HepG2 (cell line): ENCODE measurements around the gene PYY. TPM values are rescaled to one million over a fixed set of nuclear protein-coding genes. Genes with fewer than 3 reads are reported as not detected.

Experiments used
- ATAC-seq: fragments of 200-7000 bp; cut with Tn5 transposase; 3 replicates; pipeline ENCODE4 v1.9.1; 2020; ENCODE audit warnings: mild to moderate bottlenecking, moderate library complexity
- BruUV-seq: library from RNA; stranded (reverse); fragments of 400-500 nt; replicated peaks from 2 replicates; lab custom pipeline; 2021; lab: Mats Ljungman, UMichigan
- CTCF ChIA-PET: fragments of 300-600 bp; formaldehyde crosslinking; extraction: SDS; loops from one replicate; lab custom pipeline; 2021; ENCODE audit warnings: low total read pairs, inconsistent platforms, low intra/inter-chr PET ratio; lab: Yijun Ruan, JAX
- POLR2A ChIA-PET: fragments of 350-600 bp; sonication (Branson Sonifier 250); formaldehyde crosslinking; loops from one replicate; lab custom pipeline; 2020; ENCODE audit warnings: antibody characterized with exemption, inconsistent platforms; lab: Yijun Ruan, JAX
- DNase-seq: peaks from one replicate; pipeline ENCODE4 v3.0.0-alpha.2; 2015; ENCODE audit warnings: low spot score
- FAIRE-seq: peaks from 3 replicates; lab custom pipeline; 2011; peaks lifted over from hg19 to GRCh38; lab: Jason Lieb, UNC
- H2AFZ ChIP-seq: one replicate; pipeline ENCODE4 v1.6.1; 2011; ENCODE audit warnings: low read length, inconsistent platforms
- H3K27ac ChIP-seq: fragments of 300-600 bp; 3 replicates; pipeline ENCODE4 v1.8.0; 2011; ENCODE audit warnings: mixed run types, mild to moderate bottlenecking, mixed read lengths, low read length, inconsistent platforms; ENCODE audit not compliant: insufficient read depth; ENCODE audit errors: extremely low read length
- H3K27me3 ChIP-seq, 2 experiments: fragments of 200-600 bp in 1 of 2; 2 replicates in 1 of 2; 3 replicates in 1 of 2; pipeline versions ENCODE4 v1.6.0 to v1.8.0; 2011; ENCODE audit warnings: low read length in 2 of 2, mild to moderate bottlenecking in 2 of 2, moderate library complexity in 2 of 2, inconsistent platforms in 1 of 2; ENCODE audit not compliant: insufficient read depth in 2 of 2, control insufficient read depth in 1 of 2
- H3K36me3 ChIP-seq, 2 experiments: fragments of 200-600 bp in 1 of 2; replicated peaks in 1 of 2; 2 replicates in 1 of 2; 3 replicates in 1 of 2; pipeline versions ENCODE4 v1.5.1 to v1.8.0; 2011; ENCODE audit warnings: low read length in 2 of 2, inconsistent platforms in 1 of 2; ENCODE audit not compliant: insufficient read depth in 2 of 2, control insufficient read depth in 1 of 2
- H3K4me1 ChIP-seq: 2 replicates; pipeline ENCODE4 v1.5.1; 2012; ENCODE audit warnings: low read length, inconsistent platforms; ENCODE audit not compliant: insufficient read depth
- H3K4me2 ChIP-seq: 2 replicates; pipeline ENCODE4 v1.6.0; 2011; ENCODE audit warnings: low read depth, low read length, inconsistent platforms
- H3K4me3 ChIP-seq, 3 experiments: fragments of 200-600 bp in 1 of 3; sonication (generic), shearing (Covaris generic) in 1 of 3; replicated peaks in 1 of 3; 2 replicates each; pipeline ENCODE4 v1.5.1; 2011 to 2016; ENCODE audit warnings: low read length in 3 of 3, inconsistent platforms in 2 of 3, low read depth in 2 of 3, mild to moderate bottlenecking in 2 of 3, control low read depth in 1 of 3, mixed read lengths in 1 of 3; ENCODE audit not compliant: insufficient read depth in 1 of 3
- H3K79me2 ChIP-seq: one replicate; pipeline ENCODE4 v1.6.1; 2011; ENCODE audit warnings: low read length, inconsistent platforms; ENCODE audit not compliant: insufficient read depth
- H3K9ac ChIP-seq: 2 replicates; pipeline ENCODE4 v1.6.0; 2011; ENCODE audit warnings: mild to moderate bottlenecking, low read depth, low read length, inconsistent platforms; ENCODE audit not compliant: insufficient read depth
- H3K9me3 ChIP-seq: 2 replicates; pipeline ENCODE4 v1.5.1; 2012; ENCODE audit warnings: mild to moderate bottlenecking, low read length
- H4K20me1 ChIP-seq: 2 replicates; pipeline ENCODE4 v1.6.0; 2011; ENCODE audit warnings: inconsistent platforms, mild to moderate bottlenecking, low read length, moderate library complexity; ENCODE audit not compliant: insufficient read depth
- BCL6 ChIP-seq: IDR thresholded peaks from 2 replicates; pipeline ENCODE4 v1.6.1; 2016; ENCODE audit warnings: missing genetic modification reagents, missing compliant biosample characterization
- REL ChIP-seq: sonication (generic); formaldehyde crosslinking; conservative IDR thresholded peaks from 2 replicates; pipeline ENCODE4 v1.8.0; 2022; ENCODE audit warnings: mild to moderate bottlenecking, missing genetic modification reagents, moderate library complexity
- RELA ChIP-seq: sonication (generic); formaldehyde crosslinking; IDR thresholded peaks from 2 replicates; pipeline ENCODE4 v1.4.0; 2020; ENCODE audit warnings: missing genetic modification reagents
- SNAI1 ChIP-seq: sonication (generic); formaldehyde crosslinking; IDR thresholded peaks from 2 replicates; pipeline ENCODE4 v1.5.0; 2020; ENCODE audit warnings: mild to moderate bottlenecking, missing genetic modification reagents, borderline replicate concordance
- ZNF33A ChIP-seq: sonication (generic); formaldehyde crosslinking; IDR thresholded peaks from 2 replicates; pipeline ENCODE4 v1.5.1; 2020; ENCODE audit warnings: missing genetic modification reagents, mild to moderate bottlenecking, moderate library complexity, borderline replicate concordance
- ZNF850 ChIP-seq: sonication (generic); formaldehyde crosslinking; conservative IDR thresholded peaks from 2 replicates; pipeline ENCODE4 v1.9.0; 2021; ENCODE audit warnings: mild to moderate bottlenecking, missing genetic modification reagents
- WGBS: methylation state at CpG from one replicate; pipeline ENCODE4 v1.1.6; 2017; ENCODE audit warnings: low lambda C conversion rate; 5-methylcytosine and 5-hydroxymethylcytosine counted together
- in situ Hi-C: cut with HindIII; loops from 2 replicates; pipeline ENCODE4 v1.10.0; 2017; ENCODE audit warnings: low pct_unique_long_range_greater_than_20kb; ENCODE audit not compliant: extremely low pct_ligation_motif_present
- intact Hi-C: fragments of 100-400 bp; cut with micrococcal nuclease; formaldehyde crosslinking; loops from one replicate; pipeline ENCODE4 v1.10.0; 2022; ENCODE audit not compliant: unreplicated experiment
- polyA plus RNA-seq, 8 experiments: library from polyadenylated mRNA; depleted of rRNA in 3 of 8; stranded (reverse) in 7 of 8; unstranded in 1 of 8; fragments of >200 nt; fragmentation: Illumina TruSeq in 4 of 8; extraction: Trizol in 4 of 8; gene quantifications; 2 replicates each; pipeline versions ENCODE4 v1.2.1 to v1.2.3, GENCODE V29; 2011 to 2016; ENCODE audit warnings: low read depth in 4 of 8, missing spikeins in 1 of 8, mixed read lengths in 1 of 8; ENCODE audit not compliant: insufficient read depth in 1 of 8
- total RNA-seq, 5 experiments: library from RNA; depleted of rRNA; stranded (reverse); fragments of >200 nt; fragmentation: Illumina TruSeq; extraction: Trizol; gene quantifications; 2 replicates each; pipeline ENCODE4 v1.2.3, GENCODE V29; 2016; ENCODE audit warnings: low read depth in 1 of 5
- TF ChIP-seq, protein P1 (sequence below): sonication (generic); formaldehyde crosslinking; IDR thresholded peaks from 2 replicates; pipeline ENCODE4 v1.5.0; 2020; ENCODE audit warnings: mild to moderate bottlenecking, missing genetic modification reagents, borderline replicate concordance
- TF ChIP-seq, protein P2 (sequence below): sonication (generic); formaldehyde crosslinking; IDR thresholded peaks from 2 replicates; pipeline ENCODE4 v1.5.0; 2020; ENCODE audit warnings: missing genetic modification reagents

The PYY gene
- total and polyA plus RNA-seq, 2 of the 13 experiments (the other 11 are each of a cell fraction or from before 2014, with no cell fraction given), result 0.25 TPM; not detected in 1

DNA sequence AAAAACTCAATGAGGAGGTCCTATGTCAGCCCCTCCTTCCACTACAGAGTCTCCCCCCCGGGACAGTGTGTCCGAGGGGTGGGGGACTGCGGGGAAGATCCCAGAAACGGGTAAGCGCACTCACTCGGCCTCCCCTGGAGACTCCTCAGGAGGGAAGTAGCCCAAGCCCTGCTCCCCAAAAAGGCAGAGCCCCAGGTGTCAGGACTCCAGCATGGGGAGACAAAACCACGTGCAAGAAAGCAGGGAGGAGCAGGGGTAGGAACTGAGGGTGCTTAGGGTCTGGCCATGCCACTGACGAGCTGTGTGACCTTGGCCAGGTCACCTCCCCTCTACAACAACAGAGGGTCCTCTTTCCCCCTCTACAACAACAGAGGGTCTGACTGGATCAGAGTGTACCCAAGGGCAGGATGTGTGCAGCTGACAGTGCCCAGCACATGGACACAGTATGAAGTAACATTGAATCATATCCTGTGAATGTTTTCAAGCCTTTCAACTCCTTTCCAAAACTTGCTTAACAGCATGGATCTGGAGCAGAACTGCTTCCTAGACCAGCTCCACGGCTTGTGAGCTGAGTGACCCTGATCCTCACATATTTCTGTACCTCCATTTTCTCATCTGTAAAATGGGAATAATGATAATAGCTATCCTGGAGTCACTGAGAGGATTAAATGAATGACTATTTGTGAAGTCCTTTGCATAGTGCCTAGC lies 48.6 kb upstream of the PYY start:
- no peaks in the 10 kb centered on the region for H3K79me2 ChIP-seq
- H3K36me3 ChIP-seq, result no peaks in the 10 kb centered on the region; a peak in 1 of 5 replicates
- 11% methylated on average over 9 of the region's 9 CpGs for WGBS
- in situ Hi-C loops (no loop called here), intact Hi-C loops (no loop called here)
- peak overlapping the region; percentile 62 for H3K9ac ChIP-seq
- ChIA-PET CTCF (no interaction called here), POLR2A (interaction anchor here (0.6 to 4.5 kb wide), 15 partner anchors 8 to 966 kb away, joined by 3 to 39 read pairs (median 4); partner anchors contain the start of genes C1QL1, HDAC5, LSM12 and TMEM101)
- H3K4me1 ChIP-seq, result peaks cover 70% of the 10 kb centered on the region
- peak overlapping the region; percentile 68 for H3K27ac ChIP-seq
- no peaks in the 10 kb centered on the region for H4K20me1 ChIP-seq
- ATAC-seq, result peak; percentile 26
- no peaks in the 10 kb centered on the region for H3K9me3 ChIP-seq
- H2AFZ ChIP-seq, result no peak overlapping the region
- peak overlapping the region; percentile 88 for H3K4me2 ChIP-seq
- H3K4me3 ChIP-seq, result peak overlapping the region; percentile 18 to 60 (median 36); a peak in 5 of 6 replicates
- FAIRE-seq, result peak; percentile 70
- no TSS peak for BruUV-seq
- no peaks in the 10 kb centered on the region; a peak in 1 of 5 replicates for H3K27me3 ChIP-seq
- peak; percentile 80 for DNase-seq
- TF ChIP-seq BCL6 (peak; percentile 38; the same call in 1 of the 2 replicates), ZNF33A (CRISPR knock-in tag) (no peak), SNAI1 (CRISPR knock-in tag) (no peak), RELA (CRISPR knock-in tag) (no peak), ZNF850 (CRISPR knock-in tag) (no peak), REL (no peak)
- TF ChIP-seq, protein P1, sequence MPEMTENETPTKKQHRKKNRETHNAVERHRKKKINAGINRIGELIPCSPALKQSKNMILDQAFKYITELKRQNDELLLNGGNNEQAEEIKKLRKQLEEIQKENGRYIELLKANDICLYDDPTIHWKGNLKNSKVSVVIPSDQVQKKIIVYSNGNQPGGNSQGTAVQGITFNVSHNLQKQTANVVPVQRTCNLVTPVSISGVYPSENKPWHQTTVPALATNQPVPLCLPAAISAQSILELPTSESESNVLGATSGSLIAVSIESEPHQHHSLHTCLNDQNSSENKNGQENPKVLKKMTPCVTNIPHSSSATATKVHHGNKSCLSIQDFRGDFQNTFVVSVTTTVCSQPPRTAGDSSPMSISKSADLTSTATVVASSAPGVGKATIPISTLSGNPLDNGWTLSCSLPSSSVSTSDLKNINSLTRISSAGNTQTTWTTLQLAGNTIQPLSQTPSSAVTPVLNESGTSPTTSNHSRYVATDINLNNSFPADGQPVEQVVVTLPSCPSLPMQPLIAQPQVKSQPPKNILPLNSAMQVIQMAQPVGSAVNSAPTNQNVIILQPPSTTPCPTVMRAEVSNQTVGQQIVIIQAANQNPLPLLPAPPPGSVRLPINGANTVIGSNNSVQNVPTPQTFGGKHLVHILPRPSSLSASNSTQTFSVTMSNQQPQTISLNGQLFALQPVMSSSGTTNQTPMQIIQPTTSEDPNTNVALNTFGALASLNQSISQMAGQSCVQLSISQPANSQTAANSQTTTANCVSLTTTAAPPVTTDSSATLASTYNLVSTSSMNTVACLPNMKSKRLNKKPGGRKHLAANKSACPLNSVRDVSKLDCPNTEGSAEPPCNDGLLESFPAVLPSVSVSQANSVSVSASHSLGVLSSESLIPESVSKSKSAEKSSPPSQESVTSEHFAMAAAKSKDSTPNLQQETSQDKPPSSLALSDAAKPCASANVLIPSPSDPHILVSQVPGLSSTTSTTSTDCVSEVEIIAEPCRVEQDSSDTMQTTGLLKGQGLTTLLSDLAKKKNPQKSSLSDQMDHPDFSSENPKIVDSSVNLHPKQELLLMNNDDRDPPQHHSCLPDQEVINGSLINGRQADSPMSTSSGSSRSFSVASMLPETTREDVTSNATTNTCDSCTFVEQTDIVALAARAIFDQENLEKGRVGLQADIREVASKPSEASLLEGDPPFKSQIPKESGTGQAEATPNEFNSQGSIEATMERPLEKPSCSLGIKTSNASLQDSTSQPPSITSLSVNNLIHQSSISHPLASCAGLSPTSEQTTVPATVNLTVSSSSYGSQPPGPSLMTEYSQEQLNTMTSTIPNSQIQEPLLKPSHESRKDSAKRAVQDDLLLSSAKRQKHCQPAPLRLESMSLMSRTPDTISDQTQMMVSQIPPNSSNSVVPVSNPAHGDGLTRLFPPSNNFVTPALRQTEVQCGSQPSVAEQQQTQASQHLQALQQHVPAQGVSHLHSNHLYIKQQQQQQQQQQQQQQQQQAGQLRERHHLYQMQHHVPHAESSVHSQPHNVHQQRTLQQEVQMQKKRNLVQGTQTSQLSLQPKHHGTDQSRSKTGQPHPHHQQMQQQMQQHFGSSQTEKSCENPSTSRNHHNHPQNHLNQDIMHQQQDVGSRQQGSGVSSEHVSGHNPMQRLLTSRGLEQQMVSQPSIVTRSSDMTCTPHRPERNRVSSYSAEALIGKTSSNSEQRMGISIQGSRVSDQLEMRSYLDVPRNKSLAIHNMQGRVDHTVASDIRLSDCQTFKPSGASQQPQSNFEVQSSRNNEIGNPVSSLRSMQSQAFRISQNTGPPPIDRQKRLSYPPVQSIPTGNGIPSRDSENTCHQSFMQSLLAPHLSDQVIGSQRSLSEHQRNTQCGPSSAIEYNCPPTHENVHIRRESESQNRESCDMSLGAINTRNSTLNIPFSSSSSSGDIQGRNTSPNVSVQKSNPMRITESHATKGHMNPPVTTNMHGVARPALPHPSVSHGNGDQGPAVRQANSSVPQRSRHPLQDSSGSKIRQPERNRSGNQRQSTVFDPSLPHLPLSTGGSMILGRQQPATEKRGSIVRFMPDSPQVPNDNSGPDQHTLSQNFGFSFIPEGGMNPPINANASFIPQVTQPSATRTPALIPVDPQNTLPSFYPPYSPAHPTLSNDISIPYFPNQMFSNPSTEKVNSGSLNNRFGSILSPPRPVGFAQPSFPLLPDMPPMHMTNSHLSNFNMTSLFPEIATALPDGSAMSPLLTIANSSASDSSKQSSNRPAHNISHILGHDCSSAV (CRISPR knock-in tag), result no peak
- TF ChIP-seq, protein P2, sequence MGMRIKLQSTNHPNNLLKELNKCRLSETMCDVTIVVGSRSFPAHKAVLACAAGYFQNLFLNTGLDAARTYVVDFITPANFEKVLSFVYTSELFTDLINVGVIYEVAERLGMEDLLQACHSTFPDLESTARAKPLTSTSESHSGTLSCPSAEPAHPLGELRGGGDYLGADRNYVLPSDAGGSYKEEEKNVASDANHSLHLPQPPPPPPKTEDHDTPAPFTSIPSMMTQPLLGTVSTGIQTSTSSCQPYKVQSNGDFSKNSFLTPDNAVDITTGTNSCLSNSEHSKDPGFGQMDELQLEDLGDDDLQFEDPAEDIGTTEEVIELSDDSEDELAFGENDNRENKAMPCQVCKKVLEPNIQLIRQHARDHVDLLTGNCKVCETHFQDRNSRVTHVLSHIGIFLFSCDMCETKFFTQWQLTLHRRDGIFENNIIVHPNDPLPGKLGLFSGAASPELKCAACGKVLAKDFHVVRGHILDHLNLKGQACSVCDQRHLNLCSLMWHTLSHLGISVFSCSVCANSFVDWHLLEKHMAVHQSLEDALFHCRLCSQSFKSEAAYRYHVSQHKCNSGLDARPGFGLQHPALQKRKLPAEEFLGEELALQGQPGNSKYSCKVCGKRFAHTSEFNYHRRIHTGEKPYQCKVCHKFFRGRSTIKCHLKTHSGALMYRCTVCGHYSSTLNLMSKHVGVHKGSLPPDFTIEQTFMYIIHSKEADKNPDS, result no peak
